ENCODE results near the gene USP14. TPM values are rescaled to one million over a fixed set of nuclear protein-coding genes. Genes with fewer than 3 reads are reported as not detected.
"Not testable (repeated sequence)": the region's sequence is repeated elsewhere in the genome, so short reads cannot be mapped to it uniquely, and the experiment has no call there.

Gene USP14
- polyA plus RNA-seq, 6 donors from 2014 or later: 11.4 to 32.9 (median 25.6) TPM

DNA sequence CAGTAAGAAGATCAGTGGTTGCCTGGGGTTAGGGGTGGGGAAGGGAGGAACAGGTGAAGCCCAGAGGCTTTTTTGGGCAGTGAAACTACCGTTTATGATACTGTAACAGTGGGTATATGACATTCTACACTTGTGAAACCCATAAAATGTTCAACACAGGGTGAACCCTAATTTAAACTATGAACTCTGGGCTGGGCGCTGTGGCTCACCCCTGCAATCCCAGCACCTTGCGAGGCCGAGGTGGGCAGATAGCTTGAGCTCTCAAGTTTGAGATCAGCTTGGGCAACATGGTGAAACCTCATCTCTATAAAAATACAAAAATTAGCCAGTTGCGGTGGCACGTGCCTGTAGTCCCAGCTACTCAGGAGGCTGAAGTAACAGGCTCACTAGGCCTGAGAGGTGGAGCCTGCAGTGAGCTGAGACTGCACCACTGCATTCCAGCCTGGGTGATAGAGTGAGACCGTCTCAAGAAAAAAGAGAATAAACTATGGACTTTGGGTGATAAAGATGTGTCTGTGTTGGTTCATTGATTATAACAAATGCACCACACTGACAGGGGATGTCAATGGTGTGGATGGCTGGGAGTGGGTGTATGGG, 17.6 kb upstream of the USP14 start:
- ATAC-seq (ENCODE audit: low read depth in 2 of 2) (no peak), DNase-seq (no peak)
- H3K27ac Mint-ChIP-seq: no peak overlapping the region
- no peaks in the 10 kb centered on the region for H3K9me3 Mint-ChIP-seq
- H3K36me3 Mint-ChIP-seq: no peaks in the 10 kb centered on the region
- no peaks in the 10 kb centered on the region for H3K4me1 Mint-ChIP-seq
- H3K27me3 Mint-ChIP-seq: peaks cover 0 to 13% (median 9%) of the 10 kb centered on the region in 3 donors
- H3K4me3 Mint-ChIP-seq: no peak overlapping the region

DNA sequence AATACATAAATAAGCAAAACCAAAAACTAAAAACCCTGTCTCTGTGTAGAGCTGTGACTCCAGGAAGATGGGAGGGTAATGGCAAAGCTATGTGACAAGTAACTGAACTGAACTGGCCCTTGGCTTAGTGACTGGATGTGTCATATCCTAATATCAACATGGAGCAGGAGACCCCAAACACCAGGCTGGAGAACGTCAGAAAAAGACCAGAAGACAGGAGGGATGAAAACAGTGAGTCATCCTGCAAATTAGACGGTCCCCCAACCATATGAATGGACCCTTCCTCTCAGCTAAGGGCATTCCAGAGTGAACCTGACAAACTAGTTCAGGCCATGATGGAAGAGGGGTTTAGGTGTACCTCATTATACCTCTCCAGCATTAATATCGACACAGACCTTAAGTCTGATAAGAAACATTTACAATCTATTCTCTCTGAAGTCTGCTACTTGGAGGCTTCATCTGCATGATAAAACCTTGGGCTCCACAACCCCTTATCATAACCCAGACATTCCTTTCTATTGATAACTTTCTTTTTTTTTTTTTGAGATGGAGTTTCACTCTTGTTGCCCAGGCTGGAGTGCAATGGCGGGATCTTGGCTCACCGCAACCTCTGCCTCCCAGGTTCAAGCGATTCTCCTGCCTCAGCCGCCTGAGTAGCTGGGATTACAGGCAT, 15.6 kb upstream of the USP14 start:
- H3K9me3 Mint-ChIP-seq; DNase-seq; ATAC-seq (ENCODE audit: low read depth in 2 of 2); H3K4me3 Mint-ChIP-seq; H3K27ac Mint-ChIP-seq; H3K36me3 Mint-ChIP-seq; H3K4me1 Mint-ChIP-seq: not testable (repeated sequence)
- H3K27me3 Mint-ChIP-seq: peaks cover 0 to 13% (median 9%) of the 10 kb centered on the region in 3 donors

DNA sequence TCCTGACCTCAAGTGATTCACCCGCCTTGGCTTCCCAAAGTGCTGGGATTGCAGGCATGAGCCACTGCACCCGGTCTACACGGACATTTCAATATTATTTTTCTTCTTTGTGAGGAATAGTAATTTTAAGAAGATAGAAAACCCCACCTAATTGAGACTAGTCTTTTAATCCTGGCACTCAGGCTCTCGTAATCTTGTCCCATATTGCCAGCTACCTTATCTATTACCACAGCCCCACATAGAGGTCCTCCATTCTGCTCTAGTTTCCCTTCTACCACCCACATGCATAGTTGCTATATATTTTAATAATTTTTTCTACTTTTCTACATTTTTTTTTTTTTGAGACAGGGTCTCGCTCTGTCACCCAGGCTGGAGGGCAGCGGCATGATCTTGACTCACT, 9.5 kb upstream of the USP14 start:
- no peaks in the 10 kb centered on the region for H3K4me1 Mint-ChIP-seq
- H3K4me3 Mint-ChIP-seq: no peak overlapping the region
- H3K27ac Mint-ChIP-seq: no peak overlapping the region
- DNase-seq (no peak), ATAC-seq (ENCODE audit: low read depth in 2 of 2) (no peak)
- no peaks in the 10 kb centered on the region for H3K9me3 Mint-ChIP-seq
- peaks cover 17 to 28% (median 25%) of the 10 kb centered on the region in 3 donors for H3K27me3 Mint-ChIP-seq
- no peaks in the 10 kb centered on the region for H3K36me3 Mint-ChIP-seq

DNA sequence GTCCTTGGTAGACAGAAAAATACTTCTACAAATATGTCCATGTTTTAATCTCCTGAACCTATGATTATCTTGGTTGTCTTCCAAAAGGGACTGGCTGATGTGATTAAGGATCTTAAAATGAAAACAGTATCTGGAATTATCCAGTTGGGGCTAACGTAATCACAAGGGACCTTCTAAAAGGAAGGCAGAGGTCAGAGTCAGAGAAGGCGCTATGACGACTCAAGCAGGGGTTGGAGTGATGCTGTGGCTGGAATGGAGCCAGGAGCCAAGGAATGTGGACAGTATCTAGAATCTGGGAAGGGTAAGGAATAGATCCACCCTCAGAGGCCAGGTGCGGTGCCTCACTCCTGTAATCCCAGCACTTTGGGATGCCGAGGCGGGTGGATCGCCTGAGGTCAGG, 4.2 kb upstream of the USP14 start:
- DNase-seq (no peak), ATAC-seq (ENCODE audit: low read depth in 2 of 2) (no peak)
- Mint-ChIP-seq H3K9me3 (no peaks in the 10 kb centered on the region), H3K4me3 (no peak overlapping the region), H3K4me1 (peaks cover 0 to 6% (median 4%) of the 10 kb centered on the region in 3 donors), H3K27me3 (peaks cover 13 to 32% (median 25%) of the 10 kb centered on the region in 3 donors), H3K36me3 (no peaks in the 10 kb centered on the region), H3K27ac (no peak overlapping the region)

DNA sequence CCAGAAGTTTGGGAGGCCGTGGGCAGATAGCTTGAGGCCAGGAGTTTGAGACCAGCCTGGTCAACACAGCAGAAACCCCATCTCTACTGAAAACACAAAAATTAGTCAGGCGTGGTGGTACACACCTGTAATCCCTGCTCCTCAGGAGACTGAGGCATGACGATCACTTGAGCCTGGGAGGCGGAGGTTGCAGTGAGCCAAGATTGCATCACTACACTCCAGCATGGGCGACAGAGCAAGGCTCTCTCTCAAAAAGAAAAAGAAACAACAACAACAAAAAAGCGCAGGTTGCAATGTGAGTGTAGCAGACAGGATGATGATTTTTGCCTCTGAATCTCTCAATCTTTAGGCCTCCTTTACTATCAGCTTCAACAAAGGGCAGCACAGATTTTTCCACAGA, 2.7 kb upstream of the USP14 start:
- Mint-ChIP-seq H3K27me3 (peaks cover 13 to 17% (median 14%) of the 10 kb centered on the region in 3 donors), H3K9me3 (no peaks in the 10 kb centered on the region), H3K4me1 (peaks cover 8 to 22% (median 18%) of the 10 kb centered on the region in 3 donors), H3K36me3 (no peaks in the 10 kb centered on the region), H3K27ac (no peak overlapping the region), H3K4me3 (peak overlapping the region in 1 of 8 donors; percentile 48)
- DNase-seq (no peak), ATAC-seq (ENCODE audit: low read depth in 2 of 2) (no peak)

DNA sequence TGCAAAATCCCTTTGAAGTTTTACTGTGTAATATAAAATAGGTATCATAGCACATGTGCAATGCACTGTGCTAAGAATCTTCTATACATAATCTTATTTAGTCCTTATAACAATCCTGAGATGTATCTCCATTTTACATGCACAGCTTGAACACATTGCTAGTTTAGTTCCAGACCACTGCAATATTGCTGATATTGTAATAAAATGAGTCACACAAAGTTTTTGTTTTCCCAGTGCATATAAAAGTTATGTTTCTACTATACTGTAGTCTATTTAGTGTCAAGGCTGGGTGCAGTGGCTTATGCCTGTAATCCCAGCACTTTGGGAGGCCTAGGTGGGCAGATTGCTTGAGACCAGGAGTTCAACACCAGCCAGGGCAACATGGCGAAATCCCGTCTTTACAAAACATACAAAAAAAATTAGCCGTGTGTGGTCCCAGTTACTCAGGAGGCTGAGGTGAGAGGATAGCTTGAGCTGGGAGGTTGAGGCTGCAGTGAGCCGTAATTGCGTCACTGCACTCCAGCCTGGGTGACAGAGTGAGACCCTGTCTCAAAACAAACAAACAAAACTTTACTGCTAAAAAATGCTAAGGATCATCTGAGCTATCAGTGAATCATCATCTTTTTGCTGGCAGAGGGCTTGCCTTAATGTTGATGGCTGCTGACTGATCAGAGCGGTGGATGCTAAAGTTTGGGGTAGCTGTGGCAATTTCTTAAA, 1.7 kb upstream of the USP14 start:
- Mint-ChIP-seq H3K27me3 (peaks cover 5 to 11% (median 7%) of the 10 kb centered on the region in 3 donors), H3K4me1 (peaks cover 13 to 30% (median 26%) of the 10 kb centered on the region in 3 donors), H3K36me3 (no peaks in the 10 kb centered on the region), H3K9me3 (no peaks in the 10 kb centered on the region), H3K27ac (peak overlapping the region in 3 of 6 donors; percentile 4 to 47 (median 21)), H3K4me3 (peak overlapping the region in 6 of 8 donors; percentile 15 to 78 (median 51))
- DNase-seq: no peak
- ATAC-seq (ENCODE audit: low read depth in 2 of 2): no peak

DNA sequence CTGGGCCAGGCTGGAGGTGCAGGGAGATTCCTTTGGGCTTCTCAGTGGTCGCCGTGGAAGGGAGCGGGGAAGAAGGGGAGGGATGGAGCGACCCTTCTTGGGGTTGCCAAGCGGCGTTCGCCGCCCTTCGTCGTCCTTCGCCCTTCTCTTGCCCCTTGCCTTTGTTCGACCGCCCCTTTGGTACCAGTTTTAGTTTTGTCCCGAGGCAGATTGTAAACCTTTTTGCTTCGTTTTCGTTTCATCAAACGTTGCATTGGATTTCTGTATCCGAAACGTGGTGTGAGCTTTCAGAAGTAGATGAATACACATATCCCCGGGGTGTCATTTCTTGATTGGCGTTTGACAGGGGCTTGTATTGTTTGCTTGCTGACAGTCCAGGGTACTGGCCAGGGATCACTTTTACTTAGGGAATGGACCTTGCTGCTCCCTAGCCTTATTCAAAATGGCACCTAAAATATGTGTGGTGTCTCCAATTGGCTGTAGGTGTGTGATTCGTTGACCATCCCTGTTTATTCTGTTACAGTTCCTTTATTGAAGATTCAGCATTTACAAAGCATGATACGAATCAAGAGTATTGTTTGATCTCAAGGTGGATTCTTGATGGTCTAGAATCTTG, 788 bp downstream of the USP14 start:
- Mint-ChIP-seq H3K27ac (peak overlapping the region; percentile 81 to 98 (median 95)), H3K27me3 (peaks cover 0 to 1% (median 0%) of the 10 kb centered on the region in 3 donors), H3K4me3 (peak overlapping the region; percentile 86 to 98 (median 92)), H3K36me3 (peaks cover 0 to 7% of the 10 kb centered on the region in 2 donors), H3K4me1 (peaks cover 18 to 35% (median 31%) of the 10 kb centered on the region in 3 donors), H3K9me3 (no peaks in the 10 kb centered on the region)
- DNase-seq: no peak
- ATAC-seq (ENCODE audit: low read depth in 2 of 2): no peak

DNA sequence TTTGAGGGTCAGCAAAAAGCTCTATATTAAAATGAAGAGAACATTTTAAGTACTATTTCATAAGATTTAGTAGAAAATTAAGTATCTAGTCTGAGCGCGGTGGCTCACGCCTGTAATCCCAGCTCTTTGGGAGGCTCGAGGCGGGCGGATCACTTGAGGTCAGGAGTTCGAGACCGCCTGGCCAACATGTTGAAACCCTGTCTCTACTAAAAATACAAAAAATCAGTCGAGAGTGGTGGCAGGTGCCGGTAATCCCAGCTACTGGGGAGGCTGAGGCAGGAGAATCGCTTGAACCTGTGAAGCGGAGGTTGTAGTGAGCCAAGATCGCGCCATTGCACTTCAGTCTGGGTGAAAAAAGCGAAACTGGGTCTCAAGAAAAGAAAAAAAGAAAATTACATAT, 1.6 kb downstream of the USP14 start:
- H3K4me3 Mint-ChIP-seq: peak overlapping the region; percentile 21 to 98 (median 92)

DNA sequence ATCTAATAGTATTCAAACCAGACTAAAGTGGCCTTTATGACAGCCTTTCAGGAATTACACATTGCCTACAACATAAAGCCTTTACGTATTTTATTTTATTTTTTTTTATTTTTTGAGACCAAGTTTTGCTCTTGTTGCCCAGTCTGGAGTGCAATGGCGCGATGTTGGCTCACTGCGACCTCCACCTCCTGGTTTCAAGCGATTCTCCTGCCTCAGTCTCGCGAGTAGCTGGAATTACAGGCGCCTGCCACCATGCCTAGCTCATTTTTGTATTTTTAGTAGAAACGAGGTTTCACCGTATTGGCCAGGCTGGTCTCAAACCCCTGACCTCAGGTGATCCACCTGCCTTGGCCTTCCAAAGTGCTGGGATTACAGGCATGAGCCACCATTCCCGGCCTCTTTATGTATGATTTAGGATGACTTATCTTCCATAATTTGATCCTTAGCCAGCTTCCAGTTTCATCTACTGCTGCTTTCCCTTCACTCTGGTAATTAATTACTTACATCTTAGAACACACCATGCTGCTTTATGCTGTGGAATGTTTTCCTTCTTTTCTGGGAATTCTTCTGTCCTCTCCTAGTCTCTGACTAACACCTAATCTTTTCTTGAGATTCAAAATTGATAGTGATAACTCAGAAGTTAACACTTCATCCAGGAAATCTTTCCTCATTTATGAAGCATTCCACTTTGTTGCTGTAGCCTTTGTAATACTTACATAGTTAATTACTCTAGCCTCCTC, 2.6 kb downstream of the USP14 start:
- Mint-ChIP-seq H3K4me3 (peak overlapping the region in 4 of 8 donors; percentile 35 to 98 (median 76)), H3K4me1 (peaks cover 18 to 35% (median 31%) of the 10 kb centered on the region in 3 donors), H3K36me3 (peaks cover 0 to 17% of the 10 kb centered on the region in 2 donors), H3K27me3 (no peaks in the 10 kb centered on the region), H3K27ac (peak overlapping the region in 2 of 6 donors; percentile 14 to 78), H3K9me3 (no peaks in the 10 kb centered on the region)
- ATAC-seq (ENCODE audit: low read depth in 2 of 2): no peak
- no peak for DNase-seq

More for the DNA sequence above, 1.6 kb downstream of the USP14 start:
- Mint-ChIP-seq H3K27ac (peak overlapping the region in 4 of 6 donors; percentile 51 to 95 (median 92)), H3K9me3 (no peaks in the 10 kb centered on the region), H3K4me1 (peaks cover 18 to 35% (median 31%) of the 10 kb centered on the region in 3 donors), H3K27me3 (no peaks in the 10 kb centered on the region), H3K36me3 (peaks cover 0 to 10% of the 10 kb centered on the region in 2 donors)
- ATAC-seq (ENCODE audit: low read depth in 2 of 2) (no peak), DNase-seq (no peak)

DNA sequence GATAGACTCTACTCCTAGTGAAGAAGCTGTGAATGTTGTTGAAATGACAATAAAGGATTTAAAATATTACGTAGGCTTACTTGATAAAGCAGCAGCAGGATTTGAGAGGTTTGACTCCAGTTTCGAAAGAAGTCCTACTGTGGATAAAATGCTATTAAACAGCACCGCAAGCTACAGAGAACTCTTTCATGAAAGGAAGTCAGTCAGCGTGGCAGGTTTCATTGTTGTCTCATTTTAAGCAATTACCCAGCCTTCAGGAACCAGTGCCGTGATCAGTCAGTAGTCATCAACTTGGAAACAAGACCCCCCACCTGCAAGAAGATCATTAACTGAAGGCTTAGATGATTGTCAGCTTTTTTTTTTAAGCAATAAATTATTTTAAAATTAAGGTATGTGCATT, 14.0 kb downstream of the USP14 start:
- Mint-ChIP-seq H3K4me3 (no peak overlapping the region), H3K27ac (peak overlapping the region in 1 of 6 donors; percentile 43)
- ATAC-seq (ENCODE audit: low read depth in 2 of 2): no peak

DNA sequence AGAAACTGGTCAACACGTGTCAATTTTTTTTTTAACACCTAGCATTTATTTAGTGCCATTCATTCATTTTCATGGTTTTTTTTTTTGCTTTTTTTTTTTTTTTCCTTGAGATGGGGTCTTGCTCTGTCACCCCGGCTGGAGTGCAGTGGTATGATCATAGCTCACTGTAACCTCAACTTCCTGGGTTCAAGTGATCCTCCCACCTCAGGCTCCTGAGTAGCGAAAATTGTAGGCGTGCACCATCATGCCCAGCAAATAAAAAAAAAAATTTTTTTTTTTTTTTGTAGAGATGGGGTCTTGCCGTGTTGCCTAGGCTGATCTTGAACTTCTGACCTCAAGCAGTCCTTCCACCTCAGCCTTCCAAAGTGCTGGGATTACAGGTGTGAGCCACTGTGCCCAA, 21.1 kb downstream of the USP14 start:
- DNase-seq (no peak), ATAC-seq (ENCODE audit: low read depth in 2 of 2) (no peak)
- no peaks in the 10 kb centered on the region for H3K27me3 Mint-ChIP-seq
- no peaks in the 10 kb centered on the region for H3K9me3 Mint-ChIP-seq
- H3K4me3 Mint-ChIP-seq: no peak overlapping the region
- H3K27ac Mint-ChIP-seq: no peak overlapping the region
- peaks cover 3 to 6% (median 5%) of the 10 kb centered on the region in 3 donors for H3K4me1 Mint-ChIP-seq
- peaks cover 8 to 12% of the 10 kb centered on the region in 2 donors for H3K36me3 Mint-ChIP-seq

More for the DNA sequence above, 14.0 kb downstream of the USP14 start:
- Mint-ChIP-seq H3K36me3 (peaks cover 0 to 5% of the 10 kb centered on the region in 2 donors), H3K9me3 (no peaks in the 10 kb centered on the region), H3K27me3 (no peaks in the 10 kb centered on the region), H3K4me1 (peaks cover 3 to 6% (median 4%) of the 10 kb centered on the region in 3 donors)
- no peak for DNase-seq

DNA sequence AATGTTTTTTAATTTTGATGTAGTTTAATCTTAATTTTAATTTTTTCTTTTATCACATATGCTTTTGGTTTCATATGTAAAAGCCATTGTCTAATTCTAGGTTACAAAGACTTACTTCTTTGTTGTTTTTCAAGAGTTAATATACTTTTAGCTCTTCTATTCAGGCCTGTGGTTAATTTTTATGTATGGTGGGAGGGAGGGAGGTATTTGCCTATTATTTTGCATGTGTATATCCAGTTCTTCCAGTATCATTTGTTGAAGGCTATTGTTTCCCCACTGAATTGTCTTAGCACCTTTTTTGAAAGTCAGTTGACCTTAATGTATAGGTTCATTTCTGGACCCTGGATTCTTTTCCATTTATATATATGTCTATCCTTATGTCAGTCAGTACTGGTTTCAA, 23.4 kb downstream of the USP14 start:
- no peak for ATAC-seq (ENCODE audit: low read depth in 2 of 2)
- Mint-ChIP-seq H3K4me1 (peaks cover 0 to 5% (median 3%) of the 10 kb centered on the region in 3 donors), H3K9me3 (no peaks in the 10 kb centered on the region), H3K27ac (no peak overlapping the region), H3K36me3 (peaks cover 8 to 12% of the 10 kb centered on the region in 2 donors), H3K27me3 (no peaks in the 10 kb centered on the region), H3K4me3 (no peak overlapping the region)
- no peak for DNase-seq
